Measurements from ENCODE around the gene EPO.
"Not testable (repeated sequence)": the region's sequence is repeated elsewhere in the genome, so short reads cannot be mapped to it uniquely, and the experiment has no call there.

The EPO gene

GRCh38 chr7:100721505-100721812 is 1.2 kb downstream of the EPO start:
- no peak overlapping the region for H3K9ac ChIP-seq
- peaks cover 4% of the 10 kb centered on the region for H3K4me1 ChIP-seq
- H3K27ac ChIP-seq = no peak overlapping the region
- no peaks in the 10 kb centered on the region for H3K36me3 ChIP-seq (ENCODE audit: control insufficient read depth, insufficient read depth, low read length)
- TF ChIP-seq, protein P1, sequence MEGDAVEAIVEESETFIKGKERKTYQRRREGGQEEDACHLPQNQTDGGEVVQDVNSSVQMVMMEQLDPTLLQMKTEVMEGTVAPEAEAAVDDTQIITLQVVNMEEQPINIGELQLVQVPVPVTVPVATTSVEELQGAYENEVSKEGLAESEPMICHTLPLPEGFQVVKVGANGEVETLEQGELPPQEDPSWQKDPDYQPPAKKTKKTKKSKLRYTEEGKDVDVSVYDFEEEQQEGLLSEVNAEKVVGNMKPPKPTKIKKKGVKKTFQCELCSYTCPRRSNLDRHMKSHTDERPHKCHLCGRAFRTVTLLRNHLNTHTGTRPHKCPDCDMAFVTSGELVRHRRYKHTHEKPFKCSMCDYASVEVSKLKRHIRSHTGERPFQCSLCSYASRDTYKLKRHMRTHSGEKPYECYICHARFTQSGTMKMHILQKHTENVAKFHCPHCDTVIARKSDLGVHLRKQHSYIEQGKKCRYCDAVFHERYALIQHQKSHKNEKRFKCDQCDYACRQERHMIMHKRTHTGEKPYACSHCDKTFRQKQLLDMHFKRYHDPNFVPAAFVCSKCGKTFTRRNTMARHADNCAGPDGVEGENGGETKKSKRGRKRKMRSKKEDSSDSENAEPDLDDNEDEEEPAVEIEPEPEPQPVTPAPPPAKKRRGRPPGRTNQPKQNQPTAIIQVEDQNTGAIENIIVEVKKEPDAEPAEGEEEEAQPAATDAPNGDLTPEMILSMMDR (IDR thresholded peaks at IDR 0.05) = no peak
- no peak overlapping the region for H3K4me3 ChIP-seq (ENCODE audit: low read depth, low read length)
- no peak overlapping the region for H2AFZ ChIP-seq
- H3K9me3 ChIP-seq (ENCODE audit: control insufficient read depth, low read length) = no peaks in the 10 kb centered on the region
- no peaks in the 10 kb centered on the region for H3K27me3 ChIP-seq (ENCODE audit: control insufficient read depth, insufficient read depth, low read length)
- no peak overlapping the region for H3K4me2 ChIP-seq (ENCODE audit: low read length)
- H3K79me2 ChIP-seq = no peaks in the 10 kb centered on the region

- no peak overlapping the region for H2AFZ ChIP-seq
- H3K9ac ChIP-seq = no peak overlapping the region
- peaks cover 4% of the 10 kb centered on the region for H3K4me1 ChIP-seq
- no peaks in the 10 kb centered on the region for H3K9me3 ChIP-seq (ENCODE audit: control insufficient read depth, low read length)
- H3K4me3 ChIP-seq (ENCODE audit: low read depth, low read length) = no peak overlapping the region
- TF ChIP-seq, protein P1 (IDR thresholded peaks at IDR 0.05) = no peak
- H3K27me3 ChIP-seq (ENCODE audit: control insufficient read depth, insufficient read depth, low read length) = no peaks in the 10 kb centered on the region
- H3K79me2 ChIP-seq = no peaks in the 10 kb centered on the region
- no peak overlapping the region for H3K27ac ChIP-seq
- H3K4me2 ChIP-seq (ENCODE audit: low read length) = no peak overlapping the region
- H3K36me3 ChIP-seq (ENCODE audit: control insufficient read depth, insufficient read depth, low read length) = no peaks in the 10 kb centered on the region
Observed at GRCh38 chr7:100722480-100723212, 2.4 kb downstream of the EPO start.

GRCh38 chr7:100723732-100724275 is 3.5 kb downstream of the EPO start:
- Histone ChIP-seq H3K9ac (no peak overlapping the region), H2AFZ (no peak overlapping the region), H3K79me2 (no peaks in the 10 kb centered on the region), H3K27ac (no peak overlapping the region), H3K36me3 (ENCODE audit: control insufficient read depth, insufficient read depth, low read length) (no peaks in the 10 kb centered on the region), H3K4me2 (ENCODE audit: low read length) (no peak overlapping the region), H3K27me3 (ENCODE audit: control insufficient read depth, insufficient read depth, low read length) (no peaks in the 10 kb centered on the region), H3K4me3 (ENCODE audit: low read depth, low read length) (no peak overlapping the region), H3K9me3 (ENCODE audit: control insufficient read depth, low read length) (no peaks in the 10 kb centered on the region), H3K4me1 (peaks cover 4% of the 10 kb centered on the region)
- TF ChIP-seq, protein P1 (IDR thresholded peaks at IDR 0.05) = no peak

DNA sequence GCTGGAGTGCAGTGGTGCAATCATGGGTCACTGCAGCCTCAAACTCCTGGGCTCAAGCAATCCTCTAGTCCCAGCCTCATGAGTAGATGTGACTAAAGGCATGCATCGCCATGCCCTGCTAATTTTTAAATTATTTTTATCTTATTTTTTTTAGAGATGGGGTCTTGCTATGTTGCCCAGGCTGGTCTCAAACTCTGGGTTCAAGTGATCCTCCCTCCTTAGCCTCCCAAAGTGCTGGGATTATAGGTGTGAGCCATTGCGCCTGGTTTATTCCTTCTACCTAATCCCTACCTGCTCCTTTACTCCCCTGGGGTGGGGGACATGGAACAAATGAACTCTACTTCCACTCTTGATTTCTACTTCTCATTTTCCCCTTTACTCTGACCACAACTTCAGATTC is 4.1 kb downstream of the EPO start:
- H2AFZ ChIP-seq; H3K27me3 ChIP-seq (ENCODE audit: control insufficient read depth, insufficient read depth, low read length); H3K4me1 ChIP-seq; H3K27ac ChIP-seq; H3K79me2 ChIP-seq; H3K4me2 ChIP-seq (ENCODE audit: low read length); H3K9me3 ChIP-seq (ENCODE audit: control insufficient read depth, low read length); H3K9ac ChIP-seq; H3K4me3 ChIP-seq (ENCODE audit: low read depth, low read length); H3K36me3 ChIP-seq (ENCODE audit: control insufficient read depth, insufficient read depth, low read length): not testable (repeated sequence)

DNA sequence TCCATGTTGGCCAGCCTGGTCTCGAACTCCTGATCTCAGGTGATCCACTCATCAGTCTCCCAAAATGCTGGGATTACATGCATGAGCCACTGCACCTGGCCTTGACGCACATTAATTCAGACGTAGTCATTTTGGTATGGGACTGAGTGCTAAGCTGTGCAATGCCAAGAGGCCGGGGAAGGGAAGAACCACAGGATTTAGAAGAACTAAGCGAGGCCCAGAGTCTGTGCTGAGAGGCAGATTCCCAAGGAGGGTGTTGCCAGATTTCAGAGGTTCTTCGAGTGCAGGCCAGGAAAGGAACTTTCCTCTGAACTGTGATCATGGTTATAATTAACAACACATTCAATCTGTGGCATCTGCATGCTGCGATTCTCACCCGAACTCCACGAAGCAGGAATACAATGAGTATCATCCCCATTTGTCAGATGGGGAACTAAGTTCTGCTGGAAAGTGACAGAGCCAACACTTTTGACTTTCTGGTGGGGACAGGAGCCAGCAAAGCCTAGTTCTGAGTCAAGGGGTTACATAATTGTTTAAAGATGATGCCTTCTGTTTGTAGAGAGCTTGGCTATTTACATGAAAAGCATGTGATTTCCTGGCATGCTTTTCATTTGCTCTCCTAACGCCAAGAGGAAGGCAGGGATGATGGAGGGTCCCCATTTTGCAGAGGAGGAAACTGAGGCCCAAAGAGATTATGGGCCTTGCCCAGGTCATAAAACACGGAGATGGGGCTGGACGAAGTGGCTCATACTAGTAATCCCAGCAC is 6.9 kb downstream of the EPO start:
- Histone ChIP-seq H3K9ac (no peak overlapping the region), H3K4me3 (ENCODE audit: low read depth, low read length) (no peak overlapping the region), H3K27ac (no peak overlapping the region), H3K36me3 (ENCODE audit: control insufficient read depth, insufficient read depth, low read length) (no peaks in the 10 kb centered on the region), H3K27me3 (ENCODE audit: control insufficient read depth, insufficient read depth, low read length) (no peaks in the 10 kb centered on the region), H3K4me2 (ENCODE audit: low read length) (no peak overlapping the region), H3K4me1 (no peaks in the 10 kb centered on the region), H3K79me2 (no peaks in the 10 kb centered on the region), H2AFZ (no peak overlapping the region), H3K9me3 (ENCODE audit: control insufficient read depth, low read length) (no peaks in the 10 kb centered on the region)
- TF ChIP-seq, protein P1 (IDR thresholded peaks at IDR 0.05) = no peak

Measured in parathyroid adenoma (tissue), 2 donors.